Neural cell (in vitro differentiated cells): ENCODE results near the gene DKC1.

Experiments used
- POLR2AphosphoS5 ChIP-seq: IDR thresholded peaks from 2 replicates; pipeline ENCODE4 v1.6.1; 2012
- RAD21 ChIP-seq: fragments of 450-650 bp; conservative IDR thresholded peaks from 2 replicates; pipeline ENCODE4 v1.6.1; 2014; ENCODE audit warnings: antibody characterized with exemption, mild to moderate bottlenecking, moderate library complexity
- SMC3 ChIP-seq: fragments of 450-650 bp; conservative IDR thresholded peaks from 2 replicates; pipeline ENCODE4 v1.6.1; 2014; ENCODE audit warnings: antibody characterized with exemption, mild to moderate bottlenecking, moderate library complexity; ENCODE audit not compliant: poor library complexity
- TF ChIP-seq, protein P1 (sequence below): fragments of 450-650 bp; IDR thresholded peaks from 2 replicates; pipeline ENCODE4 v1.5.1; 2014; ENCODE audit warnings: antibody characterized with exemption, mild to moderate bottlenecking, moderate library complexity; ENCODE audit not compliant: poor library complexity, severe bottlenecking
- TF ChIP-seq, protein P2 (sequence below): IDR thresholded peaks from 2 replicates; pipeline ENCODE4 v1.6.1; 2012; ENCODE audit warnings: borderline replicate concordance

DNA sequence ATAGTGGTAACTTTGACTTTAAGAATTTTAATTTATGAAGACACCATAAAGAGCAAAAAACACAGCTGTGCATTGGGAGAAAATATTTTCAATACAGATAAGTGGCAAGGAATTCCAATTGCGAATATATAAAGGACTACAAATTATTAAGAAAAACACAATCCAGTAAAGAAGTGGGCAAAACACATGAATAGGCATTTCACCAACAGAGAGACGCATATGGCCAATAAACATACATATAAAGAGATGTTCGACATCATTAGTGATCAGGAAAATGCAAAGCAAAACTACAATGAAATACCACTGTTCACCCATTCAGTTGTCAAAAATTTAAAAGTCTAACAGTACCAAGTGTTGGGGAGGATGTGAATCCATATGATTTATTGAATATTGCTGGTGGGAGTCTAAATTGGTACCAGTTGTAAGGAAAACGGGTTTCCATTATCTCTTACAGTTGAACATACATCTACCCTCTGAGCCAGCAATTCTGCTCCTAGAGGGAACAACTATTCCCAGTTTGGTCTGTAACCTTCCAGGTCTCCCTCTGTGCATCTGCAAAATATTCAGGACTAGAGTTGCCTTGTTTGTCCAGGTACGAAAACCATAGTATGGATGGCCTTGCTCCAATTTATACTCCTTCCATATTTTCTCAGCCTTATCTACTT is 44.3 kb downstream of the DKC1 start:
- no peak for TF ChIP-seq POLR2AphosphoS5
- no peak for TF ChIP-seq SMC3
- TF ChIP-seq, protein P1, sequence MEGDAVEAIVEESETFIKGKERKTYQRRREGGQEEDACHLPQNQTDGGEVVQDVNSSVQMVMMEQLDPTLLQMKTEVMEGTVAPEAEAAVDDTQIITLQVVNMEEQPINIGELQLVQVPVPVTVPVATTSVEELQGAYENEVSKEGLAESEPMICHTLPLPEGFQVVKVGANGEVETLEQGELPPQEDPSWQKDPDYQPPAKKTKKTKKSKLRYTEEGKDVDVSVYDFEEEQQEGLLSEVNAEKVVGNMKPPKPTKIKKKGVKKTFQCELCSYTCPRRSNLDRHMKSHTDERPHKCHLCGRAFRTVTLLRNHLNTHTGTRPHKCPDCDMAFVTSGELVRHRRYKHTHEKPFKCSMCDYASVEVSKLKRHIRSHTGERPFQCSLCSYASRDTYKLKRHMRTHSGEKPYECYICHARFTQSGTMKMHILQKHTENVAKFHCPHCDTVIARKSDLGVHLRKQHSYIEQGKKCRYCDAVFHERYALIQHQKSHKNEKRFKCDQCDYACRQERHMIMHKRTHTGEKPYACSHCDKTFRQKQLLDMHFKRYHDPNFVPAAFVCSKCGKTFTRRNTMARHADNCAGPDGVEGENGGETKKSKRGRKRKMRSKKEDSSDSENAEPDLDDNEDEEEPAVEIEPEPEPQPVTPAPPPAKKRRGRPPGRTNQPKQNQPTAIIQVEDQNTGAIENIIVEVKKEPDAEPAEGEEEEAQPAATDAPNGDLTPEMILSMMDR = no peak
- TF ChIP-seq, protein P2, sequence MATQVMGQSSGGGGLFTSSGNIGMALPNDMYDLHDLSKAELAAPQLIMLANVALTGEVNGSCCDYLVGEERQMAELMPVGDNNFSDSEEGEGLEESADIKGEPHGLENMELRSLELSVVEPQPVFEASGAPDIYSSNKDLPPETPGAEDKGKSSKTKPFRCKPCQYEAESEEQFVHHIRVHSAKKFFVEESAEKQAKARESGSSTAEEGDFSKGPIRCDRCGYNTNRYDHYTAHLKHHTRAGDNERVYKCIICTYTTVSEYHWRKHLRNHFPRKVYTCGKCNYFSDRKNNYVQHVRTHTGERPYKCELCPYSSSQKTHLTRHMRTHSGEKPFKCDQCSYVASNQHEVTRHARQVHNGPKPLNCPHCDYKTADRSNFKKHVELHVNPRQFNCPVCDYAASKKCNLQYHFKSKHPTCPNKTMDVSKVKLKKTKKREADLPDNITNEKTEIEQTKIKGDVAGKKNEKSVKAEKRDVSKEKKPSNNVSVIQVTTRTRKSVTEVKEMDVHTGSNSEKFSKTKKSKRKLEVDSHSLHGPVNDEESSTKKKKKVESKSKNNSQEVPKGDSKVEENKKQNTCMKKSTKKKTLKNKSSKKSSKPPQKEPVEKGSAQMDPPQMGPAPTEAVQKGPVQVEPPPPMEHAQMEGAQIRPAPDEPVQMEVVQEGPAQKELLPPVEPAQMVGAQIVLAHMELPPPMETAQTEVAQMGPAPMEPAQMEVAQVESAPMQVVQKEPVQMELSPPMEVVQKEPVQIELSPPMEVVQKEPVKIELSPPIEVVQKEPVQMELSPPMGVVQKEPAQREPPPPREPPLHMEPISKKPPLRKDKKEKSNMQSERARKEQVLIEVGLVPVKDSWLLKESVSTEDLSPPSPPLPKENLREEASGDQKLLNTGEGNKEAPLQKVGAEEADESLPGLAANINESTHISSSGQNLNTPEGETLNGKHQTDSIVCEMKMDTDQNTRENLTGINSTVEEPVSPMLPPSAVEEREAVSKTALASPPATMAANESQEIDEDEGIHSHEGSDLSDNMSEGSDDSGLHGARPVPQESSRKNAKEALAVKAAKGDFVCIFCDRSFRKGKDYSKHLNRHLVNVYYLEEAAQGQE = no peak
- no peak for TF ChIP-seq RAD21
